Activated B cell treated with CpG ODN at 0.5 μM for 24 hours (primary cell): ENCODE results near the gene MAML2. TPM values are rescaled to one million over a fixed set of nuclear protein-coding genes. Genes with fewer than 3 reads are reported as not detected.

ENCODE experiments used
- ATAC-seq: fragments of 200-7000 bp; cut with Tn5 transposase; one replicate; pipeline ENCODE4 v1.10.0; 2021; ENCODE audit warnings: low read depth, mild to moderate bottlenecking, moderate library complexity
- CTCF ChIA-PET: fragments of 350-600 bp; sonication (Branson Sonifier 250); formaldehyde crosslinking; loops from one replicate; lab custom pipeline; 2021; ENCODE audit warnings: antibody characterized with exemption; lab: Charles Lee
- POLR2A ChIA-PET: fragments of 350-600 bp; sonication (Branson Sonifier 250); formaldehyde crosslinking; loops from one replicate; lab custom pipeline; 2021; ENCODE audit warnings: antibody characterized with exemption; lab: Charles Lee
- DNase-seq: peaks from one replicate; pipeline ENCODE4 v3.0.0; 2022
- H3K27ac Mint-ChIP-seq: one replicate; pipeline ENCODE4 v1.8.0; 2020; ENCODE audit warnings: mixed read lengths
- H3K27me3 Mint-ChIP-seq: one replicate; pipeline ENCODE4 v1.8.0; 2021; ENCODE audit warnings: mixed read lengths
- H3K36me3 Mint-ChIP-seq: one replicate; pipeline ENCODE4 v1.8.0; 2021; ENCODE audit warnings: low read depth, mixed read lengths
- H3K4me1 Mint-ChIP-seq: one replicate; pipeline ENCODE4 v1.8.0; 2021; ENCODE audit warnings: mixed read lengths
- H3K4me3 Mint-ChIP-seq: one replicate; pipeline ENCODE4 v1.8.0; 2020; ENCODE audit warnings: mild to moderate bottlenecking, mixed read lengths
- H3K9me3 Mint-ChIP-seq: one replicate; pipeline ENCODE4 v1.8.0; 2020; ENCODE audit warnings: mixed read lengths
- intact Hi-C: fragments of 100-400 bp; cut with micrococcal nuclease; formaldehyde crosslinking; loops from one replicate; pipeline ENCODE4 v1.15.1; 2024
- total RNA-seq: library from RNA; stranded (reverse); gene quantifications from 2 replicates; pipeline ENCODE4 v1.2.3, GENCODE V29; 2022
- TF ChIP-seq, protein P1 (sequence below): fragments of 200-600 bp; IDR thresholded peaks from one replicate; pipeline ENCODE4 v1.8.0; 2022; ENCODE audit warnings: antibody characterized with exemption, mild to moderate bottlenecking

Gene MAML2
- total RNA-seq, 1 donor from 2014 or later: 24.8 TPM

DNA sequence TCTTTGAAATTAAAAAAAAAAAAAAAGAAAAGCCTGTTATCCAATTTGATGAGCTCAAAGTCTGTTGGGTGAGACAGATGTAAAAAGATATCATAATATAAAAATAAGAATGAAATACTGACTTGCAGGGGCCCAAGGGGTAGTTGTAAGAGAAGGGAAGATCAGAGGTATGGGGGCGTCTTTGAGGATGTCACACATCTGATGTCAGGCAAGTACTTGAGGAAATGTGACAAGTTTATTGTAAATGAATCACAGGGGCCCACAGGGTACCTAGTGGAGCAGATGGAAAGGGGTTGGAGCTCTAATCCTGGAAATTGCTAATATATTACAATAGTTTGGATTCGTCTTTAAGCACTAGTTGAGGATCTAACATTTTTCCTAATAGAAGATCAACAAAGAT is 131.6 kb downstream of the MAML2 start:
- no peaks in the 10 kb centered on the region for H3K9me3 Mint-ChIP-seq
- no peaks in the 10 kb centered on the region for H3K27me3 Mint-ChIP-seq
- TF ChIP-seq, protein P1, sequence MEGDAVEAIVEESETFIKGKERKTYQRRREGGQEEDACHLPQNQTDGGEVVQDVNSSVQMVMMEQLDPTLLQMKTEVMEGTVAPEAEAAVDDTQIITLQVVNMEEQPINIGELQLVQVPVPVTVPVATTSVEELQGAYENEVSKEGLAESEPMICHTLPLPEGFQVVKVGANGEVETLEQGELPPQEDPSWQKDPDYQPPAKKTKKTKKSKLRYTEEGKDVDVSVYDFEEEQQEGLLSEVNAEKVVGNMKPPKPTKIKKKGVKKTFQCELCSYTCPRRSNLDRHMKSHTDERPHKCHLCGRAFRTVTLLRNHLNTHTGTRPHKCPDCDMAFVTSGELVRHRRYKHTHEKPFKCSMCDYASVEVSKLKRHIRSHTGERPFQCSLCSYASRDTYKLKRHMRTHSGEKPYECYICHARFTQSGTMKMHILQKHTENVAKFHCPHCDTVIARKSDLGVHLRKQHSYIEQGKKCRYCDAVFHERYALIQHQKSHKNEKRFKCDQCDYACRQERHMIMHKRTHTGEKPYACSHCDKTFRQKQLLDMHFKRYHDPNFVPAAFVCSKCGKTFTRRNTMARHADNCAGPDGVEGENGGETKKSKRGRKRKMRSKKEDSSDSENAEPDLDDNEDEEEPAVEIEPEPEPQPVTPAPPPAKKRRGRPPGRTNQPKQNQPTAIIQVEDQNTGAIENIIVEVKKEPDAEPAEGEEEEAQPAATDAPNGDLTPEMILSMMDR: no peak
- CTCF ChIA-PET: no interaction called here
- peaks cover 2% of the 10 kb centered on the region for H3K36me3 Mint-ChIP-seq
- peak overlapping the region; percentile 78 for H3K27ac Mint-ChIP-seq
- DNase-seq: no peak
- POLR2A ChIA-PET: interaction anchor here (0.7 kb wide), 2 partner anchors 132 to 224 kb away, joined by 3 to 7 read pairs; partner anchors contain the start of gene MAML2
- H3K4me3 Mint-ChIP-seq: peak overlapping the region; percentile 5
- peaks cover 78% of the 10 kb centered on the region for H3K4me1 Mint-ChIP-seq
- intact Hi-C loops: no loop called here
- no peak for ATAC-seq

DNA sequence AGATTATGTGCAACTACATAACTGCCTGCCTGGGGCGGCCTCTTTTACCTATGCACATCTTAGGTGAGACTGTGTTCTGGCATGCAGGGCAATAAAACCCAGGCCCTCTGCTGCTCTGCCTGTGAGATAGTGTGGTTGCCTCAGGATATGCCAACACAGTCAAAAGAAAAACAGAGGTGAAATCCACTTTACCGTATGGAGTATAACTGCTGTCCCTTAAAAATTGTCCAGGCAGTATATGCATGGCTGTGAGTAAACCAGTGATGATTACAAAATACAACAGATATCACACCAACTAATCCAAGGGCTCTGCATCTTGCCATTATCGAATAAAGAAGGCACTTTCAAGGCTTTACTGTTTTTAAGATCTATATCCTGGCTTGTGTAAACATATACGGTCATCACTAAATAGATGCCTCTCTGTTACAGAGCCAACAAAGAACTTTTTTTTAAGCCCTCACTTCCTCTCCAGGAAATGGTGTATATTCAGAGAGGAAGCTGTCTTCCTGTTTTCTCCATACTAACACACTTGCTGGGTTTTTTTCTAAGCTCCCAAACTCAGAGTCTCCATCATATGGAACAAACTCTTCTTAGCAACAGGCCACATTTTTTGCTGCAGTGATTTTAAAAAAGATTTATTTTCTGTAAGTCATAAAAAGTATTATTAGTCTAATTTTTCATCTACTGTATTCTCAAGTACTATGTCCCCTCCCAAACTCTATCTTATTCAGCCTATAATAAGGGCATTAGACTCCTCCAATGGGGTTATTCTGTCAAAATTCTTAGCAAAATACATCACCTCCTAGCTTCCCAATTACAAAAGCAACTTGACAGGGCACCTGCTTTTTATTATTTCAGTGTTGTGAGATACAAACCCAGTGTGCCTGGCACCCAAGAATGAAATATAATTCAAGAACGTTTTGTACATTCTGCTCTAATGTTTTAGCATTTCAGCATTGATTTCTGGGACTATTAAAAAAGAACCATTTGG is 135.2 kb downstream of the MAML2 start:
- ATAC-seq (peak; percentile 68), DNase-seq (no peak)
- intact Hi-C loops: loop anchor here (1.0 kb wide), 1 partner anchor 9 kb away; no protein-coding TSS in a partner anchor
- H3K27me3 Mint-ChIP-seq: no peaks in the 10 kb centered on the region
- H3K4me1 Mint-ChIP-seq: peaks cover 74% of the 10 kb centered on the region
- peak overlapping the region; percentile 33 for H3K4me3 Mint-ChIP-seq
- H3K27ac Mint-ChIP-seq: peak overlapping the region; percentile 60
- H3K36me3 Mint-ChIP-seq: peaks cover 3% of the 10 kb centered on the region
- H3K9me3 Mint-ChIP-seq: no peaks in the 10 kb centered on the region
- CTCF ChIA-PET: interaction anchor here (0.6 kb wide), 1 partner anchor 136 kb away, joined by 3 read pairs; no protein-coding TSS in a partner anchor
- TF ChIP-seq, protein P1: no peak
- POLR2A ChIA-PET: interaction anchor here (1.0 kb wide), 1 partner anchor 17 kb away, joined by 4 read pairs; no protein-coding TSS in a partner anchor

DNA sequence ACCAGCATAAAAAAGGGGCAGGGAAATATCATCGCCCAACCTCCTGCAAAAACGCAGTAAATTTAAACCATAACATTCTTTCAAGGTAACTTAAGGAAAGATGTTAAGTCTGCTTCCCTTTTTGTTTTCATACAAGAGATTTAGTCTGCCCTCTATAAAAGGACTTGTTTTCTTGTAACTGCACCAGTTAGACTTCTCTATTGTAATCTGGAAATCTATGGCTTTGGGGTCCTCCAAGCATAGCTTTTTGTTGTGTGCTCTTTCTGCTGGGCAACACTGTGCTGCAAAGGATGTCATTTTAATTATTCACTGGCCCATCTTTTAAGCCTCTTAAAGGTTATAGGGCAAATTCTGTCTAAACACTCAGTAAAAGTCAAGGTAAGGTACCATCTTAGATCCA is 136.0 kb downstream of the MAML2 start:
- Mint-ChIP-seq H3K36me3 (peaks cover 3% of the 10 kb centered on the region), H3K4me1 (peaks cover 68% of the 10 kb centered on the region), H3K4me3 (no peak overlapping the region), H3K9me3 (no peaks in the 10 kb centered on the region), H3K27ac (peak overlapping the region; percentile 60), H3K27me3 (no peaks in the 10 kb centered on the region)
- CTCF ChIA-PET: no interaction called here
- POLR2A ChIA-PET: interaction anchor here (1.4 kb wide), 1 partner anchor 132 kb away, joined by 3 read pairs; no protein-coding TSS in a partner anchor
- TF ChIP-seq, protein P1: no peak
- DNase-seq: no peak
- intact Hi-C loops: loop anchor here (1.0 kb wide), 1 partner anchor 9 kb away; no protein-coding TSS in a partner anchor
- no peak for ATAC-seq

DNA sequence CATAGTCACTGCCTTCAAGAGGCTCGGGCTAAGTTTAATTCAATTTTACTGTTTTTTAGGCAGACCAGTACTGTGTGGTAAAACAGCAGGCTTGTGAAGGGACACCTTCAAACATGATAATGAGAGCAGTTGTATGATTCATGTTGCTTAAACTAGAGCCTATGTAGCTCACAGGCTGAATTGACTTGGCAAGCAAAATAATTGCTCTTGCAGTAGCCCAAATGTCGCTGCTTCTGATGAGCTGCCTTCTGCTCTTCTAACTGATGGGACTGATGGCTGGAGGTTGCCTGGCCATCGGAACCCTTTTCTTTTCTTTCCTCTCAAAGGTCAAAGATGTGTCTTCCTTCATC is 137.6 kb downstream of the MAML2 start:
- H3K9me3 Mint-ChIP-seq: no peaks in the 10 kb centered on the region
- H3K4me3 Mint-ChIP-seq: no peak overlapping the region
- H3K36me3 Mint-ChIP-seq: peaks cover 3% of the 10 kb centered on the region
- POLR2A ChIA-PET: interaction anchor here (0.6 to 1.4 kb wide), 2 partner anchors 15 to 134 kb away, joined by 3 read pairs; no protein-coding TSS in a partner anchor
- peaks cover 61% of the 10 kb centered on the region for H3K4me1 Mint-ChIP-seq
- CTCF ChIA-PET: no interaction called here
- no peak overlapping the region for H3K27ac Mint-ChIP-seq
- ATAC-seq (no peak), DNase-seq (no peak)
- H3K27me3 Mint-ChIP-seq: no peaks in the 10 kb centered on the region
- TF ChIP-seq, protein P1: no peak
- intact Hi-C loops: no loop called here
